SIG-M5 treated with dmso at 0.1 percent for 504 hours (cell line): Measurements from ENCODE around the gene ERO1A.

Experiments used
- DNase-seq: peaks from one replicate; lab custom pipeline; 2025; ENCODE audit not compliant: unreplicated experiment; lab: John Stamatoyannopoulos, UW

Gene ERO1A

DNA sequence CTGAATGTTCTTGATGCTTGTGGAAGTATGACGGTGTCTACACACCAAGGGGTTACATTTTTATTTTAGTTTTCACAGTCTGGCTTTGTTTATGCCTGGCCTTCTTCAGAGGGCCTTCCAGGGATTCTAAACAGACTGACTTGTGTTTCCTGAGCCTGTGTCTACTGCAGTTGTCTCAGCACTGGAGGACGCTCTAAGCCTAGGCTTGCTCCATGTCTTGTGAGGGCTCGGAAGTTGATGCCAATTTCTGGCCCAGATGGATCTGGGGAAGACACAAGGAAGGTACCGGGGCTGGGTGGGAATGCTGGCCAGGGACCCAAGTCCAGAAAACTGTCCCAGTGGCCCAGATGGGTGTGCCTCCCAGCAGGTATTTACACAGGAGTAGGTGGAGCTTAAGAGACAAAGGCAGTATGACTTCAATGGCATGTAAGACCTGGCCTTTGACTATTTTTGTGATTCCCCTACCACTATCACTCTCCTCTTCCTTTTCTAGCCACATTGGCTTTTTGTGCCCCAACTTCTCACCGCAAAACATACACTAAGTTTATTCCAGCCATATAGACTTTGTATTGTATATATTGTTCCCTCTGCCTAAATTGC is 85.8 kb downstream of the ERO1A start:
- DNase-seq, result no peak

DNA sequence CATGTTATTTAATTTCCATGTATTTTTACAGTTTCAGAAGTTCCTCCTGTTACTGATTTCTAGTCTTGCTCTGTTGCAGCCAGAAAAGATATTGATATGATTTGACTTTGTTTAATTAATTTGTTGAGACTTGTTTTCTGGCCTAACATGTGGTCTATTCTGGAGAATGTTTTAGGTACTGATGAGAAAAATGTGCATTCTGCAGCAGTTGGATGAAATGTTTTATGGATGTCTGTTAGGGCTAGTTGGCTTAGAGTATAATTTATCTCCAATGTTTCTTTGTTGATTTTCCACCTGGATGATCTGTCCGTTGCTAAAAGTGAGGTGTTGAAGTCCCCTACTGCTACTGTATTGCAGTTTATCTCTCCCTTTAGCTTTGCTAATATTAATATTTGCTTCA is 88.3 kb downstream of the ERO1A start:
- no peak for DNase-seq

DNA sequence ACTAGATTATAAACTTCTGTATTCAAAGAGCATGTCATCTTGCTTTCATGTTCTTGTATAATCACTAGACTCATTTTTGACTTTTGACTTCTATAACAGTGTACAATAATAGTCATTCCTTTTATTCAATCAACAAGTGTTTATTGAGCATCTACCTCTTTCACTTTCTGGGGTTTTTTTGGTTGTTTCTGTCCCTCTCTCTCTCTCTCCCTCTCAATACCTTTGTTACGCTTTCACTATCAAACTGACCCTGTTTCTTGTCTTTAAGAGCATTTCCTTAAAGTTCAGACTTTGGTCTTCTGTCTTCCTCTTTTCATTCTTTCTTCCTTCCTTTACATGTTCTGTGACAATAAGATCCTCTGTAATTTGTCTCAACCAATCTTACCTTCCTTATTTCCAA is 93.2 kb downstream of the ERO1A start:
- peak; percentile 3 for DNase-seq

DNA sequence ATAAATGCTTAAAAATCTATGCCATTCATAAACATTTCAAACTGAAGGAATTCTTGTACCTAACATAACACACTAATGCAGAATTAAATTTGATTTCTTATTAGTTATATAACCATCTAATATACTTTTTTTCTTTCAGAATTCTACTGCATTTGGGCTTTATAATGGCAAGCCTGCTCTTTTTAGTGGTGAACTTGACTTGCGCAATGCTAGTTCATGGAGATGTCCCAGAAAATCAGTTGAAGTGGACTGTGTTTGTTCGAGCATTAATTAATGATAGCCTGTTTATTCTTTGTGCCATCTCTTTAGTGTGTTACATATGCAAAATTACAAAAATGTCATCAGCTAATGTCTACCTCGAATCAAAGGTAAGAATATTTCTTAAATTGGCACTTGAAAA is 95.4 kb downstream of the ERO1A start:
- no peak for DNase-seq

DNA sequence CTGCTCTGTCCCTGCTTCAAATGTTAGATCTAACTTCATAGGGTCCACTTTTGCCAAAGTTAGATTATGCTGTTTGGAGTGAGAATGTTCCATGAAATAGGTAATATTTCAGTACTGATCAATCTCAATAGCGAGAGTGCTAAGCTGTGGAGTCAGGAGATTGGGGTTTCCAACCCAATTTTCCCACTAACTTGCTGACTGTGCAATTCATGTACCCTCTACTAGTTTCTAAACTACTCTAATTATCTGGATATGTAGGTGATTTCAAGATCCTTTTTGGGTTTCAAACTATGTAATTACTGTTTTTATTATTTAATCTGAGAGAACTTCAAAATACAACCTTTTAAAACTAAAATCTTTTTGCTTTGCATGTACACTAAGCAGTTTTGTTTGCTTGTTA is 96.8 kb downstream of the ERO1A start:
- no peak for DNase-seq

DNA sequence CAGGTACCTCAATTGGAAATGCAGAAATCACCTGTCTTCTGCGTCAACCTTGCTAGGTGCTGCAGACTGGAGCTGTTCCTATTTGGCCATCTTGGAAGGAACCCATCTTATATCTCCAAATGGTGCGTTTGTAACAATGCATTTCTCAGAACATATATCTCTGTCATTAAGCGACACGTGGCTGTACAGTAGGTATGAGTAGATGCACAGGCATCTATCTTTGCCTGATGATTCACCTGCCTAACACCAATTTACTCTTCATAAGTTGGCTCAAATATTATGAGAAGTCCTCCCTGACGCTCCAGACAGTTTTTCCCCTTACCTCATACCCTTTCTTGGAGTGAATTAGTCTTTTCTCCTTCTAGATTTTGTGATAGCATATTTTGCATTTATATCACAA is 98.5 kb downstream of the ERO1A start:
- DNase-seq, result no peak

DNA sequence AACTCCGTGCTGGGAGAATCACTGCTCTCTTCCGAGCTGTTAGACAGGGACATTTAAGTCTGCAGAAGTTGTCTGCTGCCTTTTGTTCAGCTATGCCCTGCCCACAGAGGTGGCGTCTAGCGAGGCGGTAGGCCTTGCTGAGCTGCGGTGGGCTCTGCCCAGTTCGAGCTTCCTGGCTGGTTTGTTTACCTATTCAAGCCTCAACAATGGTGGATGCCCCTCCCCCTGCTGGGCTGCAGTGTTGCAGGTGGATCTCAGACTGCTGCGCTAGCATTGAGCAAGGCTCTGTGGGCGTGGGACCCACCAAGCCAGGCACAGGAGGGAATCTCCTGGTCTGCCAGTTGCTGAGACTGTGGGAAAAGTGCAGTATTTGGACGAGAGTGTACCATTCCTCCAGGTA is 99.0 kb downstream of the ERO1A start:
- DNase-seq, result no peak

DNA sequence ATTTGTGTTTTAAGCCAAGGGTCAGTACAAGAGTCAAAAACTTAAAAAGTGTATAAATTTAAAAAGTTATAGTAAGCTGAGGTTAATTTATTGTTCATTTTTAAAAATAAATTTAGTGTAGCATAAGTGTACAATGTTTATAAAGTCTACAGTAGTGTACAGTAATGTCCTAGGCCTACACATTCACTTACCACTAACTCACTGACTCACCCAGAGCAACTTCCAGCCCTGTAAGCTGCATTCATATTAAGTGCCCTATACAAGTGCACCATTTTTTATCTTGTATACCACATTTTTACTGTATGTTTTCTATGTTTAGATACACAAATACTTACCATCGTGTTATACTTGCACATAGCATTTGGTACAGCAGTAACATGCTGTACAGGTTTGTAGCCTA is 105.0 kb downstream of the ERO1A start:
- DNase-seq, result no peak
